Liver (tissue), 9 donors: ENCODE results near the gene ASXL1. TPM values are rescaled to one million over a fixed set of nuclear protein-coding genes. Genes with fewer than 3 reads are reported as not detected.
"Not testable (repeated sequence)": the region's sequence is repeated elsewhere in the genome, so short reads cannot be mapped to it uniquely, and the experiment has no call there.

Experiments
- DNase-seq: peaks from one replicate; pipeline ENCODE4 v3.0.0-alpha.2; 2017; ENCODE audit warnings: low spot score
- H3K27ac ChIP-seq, 2 donors: one replicate each; pipeline ENCODE4 v1.7.0; 2013; ENCODE audit warnings: inconsistent platforms in 2 of 2, low read length in 2 of 2, control low read depth in 1 of 2, low read depth in 1 of 2, mild to moderate bottlenecking in 1 of 2
- H3K27me3 ChIP-seq, 4 donors: one replicate each; pipeline versions ENCODE4 v1.6.1 to v1.7.0; 2013; ENCODE audit warnings: low read length in 3 of 4, inconsistent platforms in 1 of 4, mild to moderate bottlenecking in 1 of 4, moderate library complexity in 1 of 4; ENCODE audit not compliant: control insufficient read depth in 4 of 4, insufficient read depth in 4 of 4
- H3K36me3 ChIP-seq, 4 donors: one replicate each; pipeline versions ENCODE4 v1.6.1 to v1.7.0; 2013; ENCODE audit warnings: low read length in 3 of 4, mild to moderate bottlenecking in 3 of 4, low read depth in 1 of 4, moderate library complexity in 1 of 4; ENCODE audit not compliant: control insufficient read depth in 4 of 4, insufficient read depth in 3 of 4
- H3K4me1 ChIP-seq, 4 donors: one replicate each; pipeline versions ENCODE4 v1.6.1 to v1.7.0; 2013; ENCODE audit warnings: low read length in 3 of 4, mild to moderate bottlenecking in 3 of 4, moderate library complexity in 1 of 4; ENCODE audit not compliant: control insufficient read depth in 4 of 4, insufficient read depth in 4 of 4
- H3K4me3 ChIP-seq, 3 donors: one replicate each; pipeline versions ENCODE4 v1.6.1 to v1.7.0; 2013; ENCODE audit warnings: low read length in 3 of 3, control low read depth in 1 of 3, low read depth in 1 of 3, mild to moderate bottlenecking in 1 of 3
- H3K9ac ChIP-seq, 2 donors: one replicate each; pipeline ENCODE4 v1.7.0; 2013; ENCODE audit warnings: low read length in 2 of 2, mild to moderate bottlenecking in 2 of 2, moderate library complexity in 2 of 2, control low read depth in 1 of 2, low read depth in 1 of 2
- H3K9me3 ChIP-seq, 4 donors: one replicate each; pipeline versions ENCODE4 v1.6.1 to v1.7.0; 2013; ENCODE audit warnings: low read length in 3 of 4; ENCODE audit not compliant: control insufficient read depth in 4 of 4
- EGR1 ChIP-seq, 2 donors: IDR thresholded peaks; 2 replicates each; pipeline ENCODE4 v1.6.1; 2016 to 2018; ENCODE audit warnings: antibody characterized with exemption in 2 of 2, low read depth in 2 of 2
- FOXA1 ChIP-seq: IDR thresholded peaks from 2 replicates; pipeline ENCODE4 v1.6.1; 2016; ENCODE audit warnings: antibody characterized with exemption
- FOXA2 ChIP-seq: IDR thresholded peaks from 2 replicates; pipeline ENCODE4 v1.6.1; 2016; ENCODE audit warnings: antibody characterized with exemption
- GABPA ChIP-seq, 2 donors: IDR thresholded peaks in 1 of 2; conservative IDR thresholded peaks in 1 of 2; 2 replicates each; pipeline ENCODE4 v1.6.1; 2016; ENCODE audit warnings: antibody characterized with exemption in 2 of 2, mild to moderate bottlenecking in 1 of 2, moderate library complexity in 1 of 2
- HNF4A ChIP-seq, 2 donors: conservative IDR thresholded peaks; 2 replicates each; pipeline ENCODE4 v1.6.1; 2016; ENCODE audit warnings: antibody characterized with exemption in 2 of 2, mild to moderate bottlenecking in 2 of 2
- HNF4G ChIP-seq: IDR thresholded peaks from 2 replicates; pipeline ENCODE4 v1.6.1; 2016; ENCODE audit warnings: antibody characterized with exemption
- RAD21 ChIP-seq, 2 donors: IDR thresholded peaks; 2 replicates each; pipeline ENCODE4 v1.6.1; 2016; ENCODE audit warnings: antibody characterized with exemption in 2 of 2, mild to moderate bottlenecking in 2 of 2
- RXRA ChIP-seq, 2 donors: IDR thresholded peaks; 2 replicates each; pipeline ENCODE4 v1.6.1; 2017 to 2018; ENCODE audit warnings: antibody characterized with exemption in 2 of 2, mild to moderate bottlenecking in 1 of 2
- SP1 ChIP-seq: IDR thresholded peaks from 2 replicates; pipeline ENCODE4 v1.6.1; 2018; ENCODE audit warnings: antibody characterized with exemption, mild to moderate bottlenecking
- TAF1 ChIP-seq: conservative IDR thresholded peaks from 2 replicates; pipeline ENCODE4 v1.6.1; 2016; ENCODE audit warnings: antibody characterized with exemption, mild to moderate bottlenecking
- YY1 ChIP-seq: IDR thresholded peaks from 2 replicates; pipeline ENCODE4 v1.6.1; 2016; ENCODE audit warnings: antibody characterized with exemption, mild to moderate bottlenecking
- WGBS: extraction: QIAGEN DNeasy Blood & Tissue Kit; methylation state at CpG from one replicate; pipeline ENCODE4 v1.1.7; 2013; 5-methylcytosine and 5-hydroxymethylcytosine counted together
- polyA plus RNA-seq, 2 donors: library from polyadenylated mRNA; stranded (reverse) in 1 of 2; unstranded in 1 of 2; fragments of 200-250 nt in 1 of 2; fragments of >200 nt in 1 of 2; fragmentation: Nextera tagmentation in 1 of 2; extraction: Ambion mirVana in 1 of 2; gene quantifications; one replicate each; pipeline versions ENCODE4 v1.2.1 to v1.2.3, GENCODE V29; 2013 to 2015
- total RNA-seq, 2 donors: library from RNA; depleted of rRNA; stranded (reverse); fragments of >200 nt; gene quantifications; one replicate each; pipeline ENCODE4 v1.2.3, GENCODE V29; 2014
- TF ChIP-seq, protein P1 (sequence below): IDR thresholded peaks from 2 replicates; pipeline ENCODE4 v1.6.1; 2016; ENCODE audit warnings: antibody characterized with exemption, mild to moderate bottlenecking
- TF ChIP-seq, protein P2 (sequence below): IDR thresholded peaks from 2 replicates; pipeline ENCODE4 v1.6.1; 2016; ENCODE audit warnings: antibody characterized with exemption
- TF ChIP-seq, protein P3 (sequence below): IDR thresholded peaks from 2 replicates; pipeline ENCODE4 v1.6.1; 2016; ENCODE audit warnings: antibody characterized with exemption
- TF ChIP-seq, protein P4 (sequence below): fragments of 150-350 bp; IDR thresholded peaks from 2 replicates; pipeline ENCODE4 v1.5.1; 2017; ENCODE audit warnings: improper control_type of control experiment, low read depth, low read length; ENCODE audit not compliant: missing input control
- donor health status: healthy.
- donor health status: healthy.
- donor health status: healthy.
- donor health status: healthy.
- donor health status: healthy.

The ASXL1 gene
- total and polyA plus RNA-seq, 4 donors = 13.4 to 61.3 (median 24.5) TPM

DNA sequence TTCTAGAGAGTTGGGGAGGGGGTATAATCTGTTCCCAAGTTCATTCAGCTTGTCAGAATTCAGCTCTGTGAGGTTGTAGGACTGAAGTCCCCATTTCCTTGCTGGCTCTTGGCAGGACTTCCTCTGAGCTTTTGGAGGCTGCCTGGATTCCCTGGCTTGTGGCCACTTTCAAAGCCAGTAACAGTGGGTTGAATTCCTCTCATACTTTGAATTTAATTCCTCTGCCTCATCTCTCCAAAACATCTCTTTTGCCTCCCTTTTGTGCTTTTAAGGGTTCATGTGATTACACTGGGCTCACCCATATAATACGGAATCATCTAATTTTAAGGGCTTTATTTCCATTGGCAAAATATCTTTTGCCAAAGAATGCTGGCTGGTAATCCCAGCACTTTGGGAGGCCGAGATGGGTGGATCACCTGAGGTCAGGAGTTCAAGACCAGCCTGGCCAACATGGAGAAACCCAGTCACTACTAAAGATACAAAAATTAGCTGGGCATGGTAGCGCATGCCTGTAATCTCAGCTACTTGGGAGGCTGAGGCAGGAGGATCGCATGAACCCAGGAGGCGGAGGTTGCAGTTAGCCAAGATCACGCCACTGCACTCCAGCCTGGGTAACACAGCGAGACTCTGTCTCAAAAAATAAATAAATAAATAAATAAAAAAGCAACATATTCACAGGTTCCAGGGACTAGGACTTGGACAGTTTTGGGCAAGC, 2.1 kb upstream of the ASXL1 start:
- H3K27ac ChIP-seq, H3K9ac ChIP-seq, DNase-seq, H3K4me3 ChIP-seq, H3K36me3 ChIP-seq, H3K9me3 ChIP-seq, H3K27me3 ChIP-seq: not testable (repeated sequence)
- WGBS = 78% methylated on average over 7 of the region's 7 CpGs
- peaks cover 0 to 28% (median 11%) of the 10 kb centered on the region in 4 donors for H3K4me1 ChIP-seq

DNA sequence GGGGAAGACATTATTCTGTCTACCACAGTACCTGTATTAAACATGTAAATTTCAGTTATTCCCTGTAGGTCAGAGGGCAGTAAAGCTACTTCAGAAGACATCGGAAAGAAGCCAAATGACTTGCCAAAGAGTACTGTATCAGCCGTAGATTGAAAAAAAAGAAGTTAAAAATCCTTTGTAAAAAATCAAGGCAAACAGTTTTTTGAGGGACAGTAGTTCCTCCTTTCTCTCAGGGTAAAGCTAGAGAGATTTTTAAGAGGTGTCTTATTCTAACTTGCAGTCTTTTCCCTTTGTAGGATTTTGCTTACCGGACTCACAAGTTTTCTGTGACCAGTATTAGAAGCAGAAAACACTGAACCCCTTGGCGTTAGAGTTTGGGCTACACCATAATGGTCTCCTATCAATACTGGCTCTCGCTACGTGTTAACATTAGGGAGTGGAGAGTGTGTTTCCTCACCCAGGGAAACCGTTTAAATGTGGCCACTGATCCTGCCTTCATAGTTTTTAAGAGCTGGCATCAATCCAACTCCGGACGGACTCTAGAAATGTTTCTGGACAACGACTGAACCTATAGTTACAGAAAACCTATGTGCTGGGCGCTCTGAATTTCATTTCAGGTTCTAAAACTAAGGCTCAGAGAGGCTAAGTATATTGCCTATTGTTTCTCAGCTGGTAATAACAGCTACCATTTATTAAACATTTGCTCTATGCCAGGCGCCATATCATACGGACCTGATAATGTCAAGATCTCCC, 1.3 kb upstream of the ASXL1 start:
- Histone ChIP-seq H3K4me1 (peaks cover under 1 to 29% (median 11%) of the 10 kb centered on the region in 4 donors), H3K4me3 (peak overlapping the region; percentile 65 to 98 (median 73)), H3K27ac (peak overlapping the region; percentile 92 to 98), H3K36me3 (no peaks in the 10 kb centered on the region), H3K9ac (peak overlapping the region; percentile 40 to 61), H3K27me3 (no peaks in the 10 kb centered on the region), H3K9me3 (no peaks in the 10 kb centered on the region)
- no peak for DNase-seq
- TF ChIP-seq, protein P1, sequence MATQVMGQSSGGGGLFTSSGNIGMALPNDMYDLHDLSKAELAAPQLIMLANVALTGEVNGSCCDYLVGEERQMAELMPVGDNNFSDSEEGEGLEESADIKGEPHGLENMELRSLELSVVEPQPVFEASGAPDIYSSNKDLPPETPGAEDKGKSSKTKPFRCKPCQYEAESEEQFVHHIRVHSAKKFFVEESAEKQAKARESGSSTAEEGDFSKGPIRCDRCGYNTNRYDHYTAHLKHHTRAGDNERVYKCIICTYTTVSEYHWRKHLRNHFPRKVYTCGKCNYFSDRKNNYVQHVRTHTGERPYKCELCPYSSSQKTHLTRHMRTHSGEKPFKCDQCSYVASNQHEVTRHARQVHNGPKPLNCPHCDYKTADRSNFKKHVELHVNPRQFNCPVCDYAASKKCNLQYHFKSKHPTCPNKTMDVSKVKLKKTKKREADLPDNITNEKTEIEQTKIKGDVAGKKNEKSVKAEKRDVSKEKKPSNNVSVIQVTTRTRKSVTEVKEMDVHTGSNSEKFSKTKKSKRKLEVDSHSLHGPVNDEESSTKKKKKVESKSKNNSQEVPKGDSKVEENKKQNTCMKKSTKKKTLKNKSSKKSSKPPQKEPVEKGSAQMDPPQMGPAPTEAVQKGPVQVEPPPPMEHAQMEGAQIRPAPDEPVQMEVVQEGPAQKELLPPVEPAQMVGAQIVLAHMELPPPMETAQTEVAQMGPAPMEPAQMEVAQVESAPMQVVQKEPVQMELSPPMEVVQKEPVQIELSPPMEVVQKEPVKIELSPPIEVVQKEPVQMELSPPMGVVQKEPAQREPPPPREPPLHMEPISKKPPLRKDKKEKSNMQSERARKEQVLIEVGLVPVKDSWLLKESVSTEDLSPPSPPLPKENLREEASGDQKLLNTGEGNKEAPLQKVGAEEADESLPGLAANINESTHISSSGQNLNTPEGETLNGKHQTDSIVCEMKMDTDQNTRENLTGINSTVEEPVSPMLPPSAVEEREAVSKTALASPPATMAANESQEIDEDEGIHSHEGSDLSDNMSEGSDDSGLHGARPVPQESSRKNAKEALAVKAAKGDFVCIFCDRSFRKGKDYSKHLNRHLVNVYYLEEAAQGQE = no peak
- TF ChIP-seq HNF4A (conservative IDR thresholded peaks at IDR 0.05) (no peak), EGR1 (IDR thresholded peaks at IDR 0.05; ENCODE audit: low read depth in 2 of 2) (no peak), FOXA2 (no peak), HNF4G (no peak), SP1 (no peak), GABPA (IDR thresholded peaks at IDR 0.05 in 1 of 2, conservative IDR thresholded peaks at IDR 0.05 in 1 of 2) (no peak)
- 37% methylated on average over 13 of the region's 13 CpGs for WGBS

DNA sequence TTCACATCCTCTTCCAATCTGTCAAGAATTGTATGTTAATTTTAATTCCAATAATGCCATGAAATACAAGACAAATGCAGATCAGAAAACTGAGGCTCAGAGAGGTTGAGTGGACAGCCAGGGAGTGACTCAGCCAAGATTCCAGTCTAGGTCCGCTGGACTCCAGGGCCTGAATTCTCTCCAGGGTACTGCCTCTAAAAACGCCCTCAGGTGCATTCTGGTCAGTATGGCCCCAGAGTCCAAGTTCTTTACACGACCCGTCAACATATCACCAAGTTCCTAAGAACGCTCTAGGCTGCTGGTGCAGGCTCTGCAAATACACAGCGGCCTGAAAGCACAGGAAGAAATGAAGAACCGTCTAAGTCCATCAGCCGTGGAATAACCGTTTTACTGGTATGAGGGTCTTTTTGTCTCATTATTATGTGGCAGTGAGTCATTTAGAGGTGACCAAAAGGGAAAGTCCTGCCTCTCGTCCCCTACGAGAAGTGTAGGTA, 709 bp upstream of the ASXL1 start:
- Histone ChIP-seq H3K9me3 (no peaks in the 10 kb centered on the region), H3K9ac (peak overlapping the region; percentile 40 to 61), H3K4me3 (peak overlapping the region; percentile 65 to 98 (median 73)), H3K27me3 (no peaks in the 10 kb centered on the region), H3K4me1 (peaks cover 5 to 29% (median 12%) of the 10 kb centered on the region in 4 donors), H3K27ac (peak overlapping the region; percentile 92 to 98), H3K36me3 (no peaks in the 10 kb centered on the region)
- no peak for DNase-seq
- WGBS = 1% methylated on average over 11 of the region's 11 CpGs
- TF ChIP-seq TAF1 = no peak
- no peak for TF ChIP-seq FOXA2
- TF ChIP-seq YY1 = no peak
- TF ChIP-seq, protein P2, sequence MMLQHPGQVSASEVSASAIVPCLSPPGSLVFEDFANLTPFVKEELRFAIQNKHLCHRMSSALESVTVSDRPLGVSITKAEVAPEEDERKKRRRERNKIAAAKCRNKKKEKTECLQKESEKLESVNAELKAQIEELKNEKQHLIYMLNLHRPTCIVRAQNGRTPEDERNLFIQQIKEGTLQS = no peak
- TF ChIP-seq RXRA (IDR thresholded peaks at IDR 0.05) = peak in 1 of 2 donors; percentile 35
- TF ChIP-seq, protein P1 = no peak
- TF ChIP-seq, protein P3, sequence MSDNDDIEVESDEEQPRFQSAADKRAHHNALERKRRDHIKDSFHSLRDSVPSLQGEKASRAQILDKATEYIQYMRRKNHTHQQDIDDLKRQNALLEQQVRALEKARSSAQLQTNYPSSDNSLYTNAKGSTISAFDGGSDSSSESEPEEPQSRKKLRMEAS = no peak
- peak; percentile 86 to 97 for TF ChIP-seq HNF4A (conservative IDR thresholded peaks at IDR 0.05)
- TF ChIP-seq SP1 = no peak
- TF ChIP-seq RAD21 (IDR thresholded peaks at IDR 0.05) = no peak
- TF ChIP-seq HNF4G = peak; percentile 70
- no peak for TF ChIP-seq GABPA (IDR thresholded peaks at IDR 0.05 in 1 of 2, conservative IDR thresholded peaks at IDR 0.05 in 1 of 2)
- TF ChIP-seq EGR1 (IDR thresholded peaks at IDR 0.05; ENCODE audit: low read depth in 2 of 2) = no peak
- TF ChIP-seq, protein P4, sequence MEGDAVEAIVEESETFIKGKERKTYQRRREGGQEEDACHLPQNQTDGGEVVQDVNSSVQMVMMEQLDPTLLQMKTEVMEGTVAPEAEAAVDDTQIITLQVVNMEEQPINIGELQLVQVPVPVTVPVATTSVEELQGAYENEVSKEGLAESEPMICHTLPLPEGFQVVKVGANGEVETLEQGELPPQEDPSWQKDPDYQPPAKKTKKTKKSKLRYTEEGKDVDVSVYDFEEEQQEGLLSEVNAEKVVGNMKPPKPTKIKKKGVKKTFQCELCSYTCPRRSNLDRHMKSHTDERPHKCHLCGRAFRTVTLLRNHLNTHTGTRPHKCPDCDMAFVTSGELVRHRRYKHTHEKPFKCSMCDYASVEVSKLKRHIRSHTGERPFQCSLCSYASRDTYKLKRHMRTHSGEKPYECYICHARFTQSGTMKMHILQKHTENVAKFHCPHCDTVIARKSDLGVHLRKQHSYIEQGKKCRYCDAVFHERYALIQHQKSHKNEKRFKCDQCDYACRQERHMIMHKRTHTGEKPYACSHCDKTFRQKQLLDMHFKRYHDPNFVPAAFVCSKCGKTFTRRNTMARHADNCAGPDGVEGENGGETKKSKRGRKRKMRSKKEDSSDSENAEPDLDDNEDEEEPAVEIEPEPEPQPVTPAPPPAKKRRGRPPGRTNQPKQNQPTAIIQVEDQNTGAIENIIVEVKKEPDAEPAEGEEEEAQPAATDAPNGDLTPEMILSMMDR = no peak
- no peak for TF ChIP-seq FOXA1
